Muscle of leg (tissue), 16 donors: ENCODE data around the gene GAD1. TPM values are rescaled to one million over a fixed set of nuclear protein-coding genes. Genes with fewer than 3 reads are reported as not detected.
A peak's percentile ranks its signal among the peaks of the same experiment; 100 is the strongest.

Experiments
- DNase-seq: peaks from one replicate; pipeline ENCODE4 v3.0.0; 2013
- H3K27ac ChIP-seq: one replicate; pipeline ENCODE4 v1.5.1; 2013; ENCODE audit warnings: mild to moderate bottlenecking, low read length, control low read depth
- H3K27me3 ChIP-seq: one replicate; pipeline ENCODE4 v1.6.1; 2013; ENCODE audit warnings: low read length; ENCODE audit not compliant: control insufficient read depth, insufficient read depth
- H3K36me3 ChIP-seq: one replicate; pipeline ENCODE4 v1.6.1; 2013; ENCODE audit warnings: low read length; ENCODE audit not compliant: control insufficient read depth, insufficient read depth
- H3K4me1 ChIP-seq: one replicate; pipeline ENCODE4 v1.6.1; 2013; ENCODE audit warnings: low read length; ENCODE audit not compliant: control insufficient read depth, insufficient read depth
- H3K4me3 ChIP-seq: one replicate; pipeline ENCODE4 v1.5.1; 2013; ENCODE audit warnings: low read length, control low read depth
- H3K9me3 ChIP-seq: replicated peaks from 2 replicates; pipeline ENCODE4 v1.6.1; 2013; ENCODE audit warnings: low read depth, low read length; ENCODE audit not compliant: control insufficient read depth
- whole genome bisulfite sequencing: methylation state at CpG from one replicate; pipeline ENCODE4 v1.1.5; 2013; ENCODE audit warnings: missing lambda C conversion rate; ENCODE audit not compliant: insufficient coverage; 5-methylcytosine and 5-hydroxymethylcytosine counted together
- long read RNA-seq, 11 donors: transcript quantifications; one replicate each; lab custom pipeline, GENCODE V29; 2026
- polyA plus RNA-seq, 8 donors: library from polyadenylated mRNA; unstranded; fragments of 120-200 nt; gene quantifications; one replicate each; pipeline versions ENCODE4 v1.2.1 to v1.2.3, GENCODE V29; 2013; ENCODE audit warnings: inconsistent platforms in 1 of 8, low replicate concordance in 1 of 8; ENCODE audit not compliant: insufficient read length in 8 of 8, insufficient read depth in 1 of 8
- total RNA-seq: library from RNA; stranded (reverse); fragments of 120-200 nt; gene quantifications from one replicate; pipeline ENCODE4 v1.2.4, GENCODE V29; 2013

Gene GAD1
- total RNA-seq (0.35 TPM), polyA plus RNA-seq (1 to 10 TPM in 3 of 8 donors, under 1 TPM in 5; 0.28 to 1.5 (median 0.79) TPM)
- long read RNA-seq, donor 1, result 0 reads
- long read RNA-seq, donor 2, result 0 reads
- long read RNA-seq, donor 3, result 0 reads
- long read RNA-seq, donor 4, result 0 reads
- long read RNA-seq, donor 5, result 0 reads
- long read RNA-seq, donor 6, result 0 reads
- long read RNA-seq, donor 7, result 0 reads
- long read RNA-seq, donor 8, partial matches to known transcripts, result 0 of 1 reads
- long read RNA-seq, donor 8, other reads (novel, unspliced or antisense), result 0 of 1 reads
- long read RNA-seq, donor 9, result 0 reads
- long read RNA-seq, donor 10, result 0 reads
- long read RNA-seq, donor 11, result 0 reads

DNA sequence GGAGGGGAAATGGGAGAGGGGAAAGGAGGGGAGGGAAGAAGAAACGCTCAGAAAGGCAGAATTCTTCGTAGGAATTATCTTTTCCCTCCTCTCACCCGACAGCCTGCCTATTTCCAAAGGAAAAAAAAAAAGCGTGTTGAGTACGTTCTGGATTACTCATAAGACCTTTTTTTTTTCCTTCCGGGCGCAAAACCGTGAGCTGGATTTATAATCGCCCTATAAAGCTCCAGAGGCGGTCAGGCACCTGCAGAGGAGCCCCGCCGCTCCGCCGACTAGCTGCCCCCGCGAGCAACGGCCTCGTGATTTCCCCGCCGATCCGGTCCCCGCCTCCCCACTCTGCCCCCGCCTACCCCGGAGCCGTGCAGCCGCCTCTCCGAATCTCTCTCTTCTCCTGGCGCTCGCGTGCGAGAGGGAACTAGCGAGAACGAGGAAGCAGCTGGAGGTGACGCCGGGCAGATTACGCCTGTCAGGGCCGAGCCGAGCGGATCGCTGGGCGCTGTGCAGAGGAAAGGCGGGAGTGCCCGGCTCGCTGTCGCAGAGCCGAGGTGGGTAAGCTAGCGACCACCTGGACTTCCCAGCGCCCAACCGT is at the start of gene GAD1:
Gene GAD1 (plus strand): TSS at position 384 of the 589 bp plus-strand sequence. CDS start 1,705 bp downstream, outside the sequence.
- Histone ChIP-seq H3K4me1 (peaks cover 47% of the 10 kb centered on the region), H3K9me3 (no peaks in the 10 kb centered on the region), H3K27me3 (peaks cover 87% of the 10 kb centered on the region), H3K4me3 (peak within 1 kb of the TSS; percentile 26), H3K36me3 (no peaks in the 10 kb centered on the region), H3K27ac (no peak within 1 kb of the TSS)
- 0% methylated on average over 41 of the region's 49 CpGs for WGBS
- peak; percentile 59 for DNase-seq

DNA sequence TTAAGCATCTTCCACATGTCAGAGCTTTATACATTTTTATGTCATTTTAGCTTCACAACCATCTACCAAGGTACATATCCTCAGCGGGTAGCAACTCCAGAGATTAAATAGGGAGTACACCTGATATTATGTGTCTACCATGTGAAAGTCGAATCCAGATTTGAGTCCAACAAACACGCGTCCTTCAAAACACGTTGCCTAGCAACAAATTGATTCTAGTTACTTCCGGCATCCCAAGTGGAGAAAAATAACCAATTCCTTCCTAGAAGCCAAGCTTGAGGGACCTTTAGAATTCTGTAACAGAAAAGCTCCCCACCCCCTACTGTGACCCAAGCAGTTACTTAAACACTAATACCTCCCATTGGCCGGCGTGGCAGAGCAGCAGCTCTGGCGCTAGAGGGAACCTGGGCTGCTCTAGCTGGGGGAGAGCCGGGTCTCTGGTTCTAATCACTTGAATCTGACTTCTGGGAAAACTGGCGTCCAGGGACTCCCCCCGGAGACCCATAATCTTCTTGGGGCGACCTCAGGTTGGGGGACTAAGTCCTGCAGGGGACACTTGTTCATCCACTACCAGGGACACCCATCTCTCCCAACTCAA is 46.6 kb upstream of the GAD1 start, which contains the start of gene ERICH2:
Gene ERICH2 (plus strand): TSS at position 371 of the 598 bp plus-strand sequence. CDS start 304 bp downstream, outside the sequence.
- 0% methylated on average over 11 of the region's 13 CpGs for WGBS
- peak; percentile 52 for DNase-seq

DNA sequence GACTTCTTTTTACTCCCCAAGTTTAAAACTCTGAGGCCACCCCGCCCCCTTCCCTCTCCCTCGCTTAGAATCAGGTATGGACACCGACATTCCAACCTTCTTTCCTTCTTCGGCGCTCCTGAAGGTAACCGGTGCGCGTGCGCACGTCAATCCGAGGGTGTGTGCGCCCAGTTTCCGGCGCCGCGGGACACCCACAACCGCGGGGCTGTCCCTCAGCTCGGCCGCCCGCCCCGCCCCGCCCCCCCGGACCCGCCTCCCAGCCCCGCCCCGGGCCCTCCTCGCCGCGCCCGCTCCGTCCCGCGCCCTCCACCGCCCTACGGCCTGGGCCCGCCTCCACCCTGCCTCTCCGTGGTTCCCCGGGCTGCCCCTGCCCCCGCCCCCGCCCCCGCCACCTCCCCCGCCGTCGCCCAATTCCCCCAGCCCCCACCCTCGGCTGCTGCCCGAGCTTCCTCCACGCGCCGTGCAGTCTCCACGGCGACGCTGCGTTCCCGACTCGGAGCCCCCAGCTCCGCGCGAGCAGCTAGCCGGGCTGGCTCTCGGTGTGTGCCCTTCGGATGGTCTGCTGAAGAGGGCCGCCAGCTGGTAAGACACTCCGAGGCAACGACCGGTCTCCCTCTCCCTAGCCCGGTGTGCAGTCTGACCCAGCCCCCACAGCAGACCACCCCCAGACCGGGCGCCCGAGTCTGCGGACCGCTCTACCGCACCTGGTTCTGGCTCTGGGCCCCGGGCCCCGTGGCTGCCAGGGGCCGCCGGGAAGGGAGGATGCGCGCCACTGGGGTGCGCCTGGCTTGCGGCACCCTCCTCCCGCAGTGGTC is 45.9 kb upstream of the GAD1 start:
- Histone ChIP-seq H3K4me3 (peak overlapping the region; percentile 63), H3K27me3 (peaks cover 15% of the 10 kb centered on the region), H3K9me3 (no peaks in the 10 kb centered on the region), H3K27ac (no peak overlapping the region), H3K36me3 (no peaks in the 10 kb centered on the region), H3K4me1 (peaks cover 10% of the 10 kb centered on the region)
- peak; percentile 59 for DNase-seq
- WGBS, result 0% methylated on average over 31 of the region's 82 CpGs

More for the DNA sequence above, 46.6 kb upstream of the GAD1 start, which contains the start of gene ERICH2:
- Histone ChIP-seq H3K9me3 (no peaks in the 10 kb centered on the region), H3K27ac (no peak within 1 kb of the TSS), H3K27me3 (peaks cover 15% of the 10 kb centered on the region), H3K36me3 (no peaks in the 10 kb centered on the region), H3K4me1 (peaks cover 10% of the 10 kb centered on the region), H3K4me3 (peak within 1 kb of the TSS; percentile 63)

DNA sequence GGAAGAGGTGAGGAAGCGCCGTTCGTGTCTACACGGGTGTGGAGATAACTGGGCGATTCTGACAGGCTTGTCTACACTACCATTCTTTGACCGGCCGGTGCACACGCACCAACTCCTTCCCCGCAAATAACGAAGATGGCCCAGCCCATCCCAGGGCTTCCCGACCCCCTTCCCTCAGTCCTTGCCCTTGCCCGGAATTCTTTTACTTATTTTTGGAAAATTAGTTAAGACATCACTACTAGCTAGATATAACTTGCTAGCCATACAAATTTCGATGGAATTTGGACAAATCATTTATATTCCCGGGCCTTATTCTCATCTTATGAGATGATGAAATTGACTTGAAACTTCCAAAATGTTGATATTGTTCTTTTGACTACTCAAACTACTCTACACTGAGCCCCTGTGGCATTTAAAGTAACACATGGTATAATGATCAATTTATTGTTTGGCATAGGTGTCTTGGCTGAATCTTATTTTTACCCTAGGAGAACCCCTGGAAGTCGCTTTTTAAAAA is 45.2 kb upstream of the GAD1 start:
- Histone ChIP-seq H3K9me3 (no peaks in the 10 kb centered on the region), H3K27ac (no peak overlapping the region), H3K4me3 (peak overlapping the region; percentile 46), H3K4me1 (peaks cover 10% of the 10 kb centered on the region), H3K36me3 (no peaks in the 10 kb centered on the region), H3K27me3 (peaks cover 15% of the 10 kb centered on the region)
- no peak for DNase-seq
- WGBS, result 4% methylated on average over 5 of the region's 15 CpGs

DNA sequence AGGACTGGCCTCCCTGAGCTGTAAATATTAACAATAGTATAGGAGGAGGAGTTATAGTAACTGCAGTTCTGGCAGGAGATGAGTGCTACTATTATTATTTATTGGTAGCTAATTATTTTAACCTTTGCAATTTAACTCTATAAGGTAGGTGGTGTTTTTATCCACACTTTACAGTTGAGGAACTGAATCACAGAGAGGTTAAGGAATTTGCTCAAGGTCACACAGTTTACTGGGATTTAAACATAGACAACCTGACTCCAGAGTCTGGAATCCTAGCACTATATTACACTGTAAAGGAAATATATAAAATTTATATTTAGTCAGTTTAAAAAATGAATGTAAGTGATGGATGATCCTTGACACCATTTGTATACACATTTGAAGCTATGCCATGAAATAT is 44.4 kb upstream of the GAD1 start:
- Histone ChIP-seq H3K27me3 (peaks cover 15% of the 10 kb centered on the region), H3K36me3 (no peaks in the 10 kb centered on the region), H3K9me3 (no peaks in the 10 kb centered on the region), H3K27ac (no peak overlapping the region), H3K4me3 (no peak overlapping the region), H3K4me1 (peaks cover 10% of the 10 kb centered on the region)
- no peak for DNase-seq

DNA sequence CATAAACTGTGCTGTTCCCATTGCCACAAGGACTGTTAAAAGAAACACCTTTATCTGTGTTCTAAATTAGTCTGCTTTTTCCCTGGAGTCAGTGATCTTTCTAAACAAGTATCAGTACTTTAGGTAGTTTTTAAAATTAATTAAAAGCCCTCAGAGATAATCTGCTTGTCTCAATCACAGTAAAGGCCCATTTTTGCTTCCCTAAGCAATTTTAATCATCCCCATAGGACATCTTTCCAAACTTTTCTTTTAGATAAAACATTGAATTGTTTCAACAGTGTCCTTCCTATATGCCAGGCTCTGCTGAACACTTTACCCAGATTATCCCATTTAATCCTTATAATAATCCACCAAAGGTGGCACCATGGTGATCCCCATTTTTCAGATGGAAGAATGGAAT is 42.6 kb upstream of the GAD1 start:
- Histone ChIP-seq H3K36me3 (no peaks in the 10 kb centered on the region), H3K4me1 (peaks cover 10% of the 10 kb centered on the region), H3K27me3 (peaks cover 15% of the 10 kb centered on the region), H3K27ac (no peak overlapping the region), H3K4me3 (no peak overlapping the region), H3K9me3 (no peaks in the 10 kb centered on the region)
- no peak for DNase-seq

DNA sequence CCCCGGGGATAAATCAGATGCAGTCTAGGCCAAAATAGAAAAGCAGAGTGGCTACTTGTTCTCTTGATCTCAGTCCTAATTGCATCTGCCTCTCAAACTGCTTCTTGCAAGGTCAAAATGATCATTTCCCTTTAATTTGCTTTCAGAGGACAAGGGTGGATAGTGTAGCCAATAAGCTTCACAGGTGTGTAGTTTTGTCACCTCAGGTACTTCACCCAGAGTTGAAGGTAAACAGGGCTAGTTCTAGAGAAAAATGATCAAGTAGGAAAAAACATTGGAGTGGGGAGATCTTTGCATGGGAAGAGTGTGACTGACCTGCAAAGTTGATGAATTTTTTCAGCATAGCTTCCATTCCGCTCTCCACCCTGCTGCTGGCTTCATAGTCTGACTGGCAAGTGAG is 37.8 kb upstream of the GAD1 start:
- Histone ChIP-seq H3K27me3 (no peaks in the 10 kb centered on the region), H3K9me3 (no peaks in the 10 kb centered on the region), H3K4me3 (no peak overlapping the region), H3K4me1 (no peaks in the 10 kb centered on the region), H3K36me3 (no peaks in the 10 kb centered on the region), H3K27ac (no peak overlapping the region)
- no peak for DNase-seq
- WGBS, result 13% methylated on average over 1 of the region's 2 CpGs

DNA sequence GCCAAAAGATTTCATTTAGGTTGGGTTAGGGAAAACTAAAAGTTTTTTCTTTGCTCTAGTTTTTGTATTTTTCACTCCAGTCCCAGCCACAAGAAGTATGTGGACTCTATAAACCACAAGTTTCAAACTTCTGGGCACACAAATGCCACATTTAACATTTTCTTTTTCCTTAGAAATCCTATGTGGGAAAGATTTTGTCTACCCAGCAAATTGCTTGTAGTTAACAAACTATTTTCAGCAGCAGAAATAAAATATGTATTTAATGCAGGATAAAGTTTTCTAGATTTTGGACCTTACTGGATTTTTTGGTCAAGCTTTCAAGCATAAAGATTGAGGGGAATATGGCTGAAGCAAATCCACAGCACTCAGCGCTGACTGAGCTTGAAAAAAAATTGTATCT is 37.4 kb upstream of the GAD1 start:
- Histone ChIP-seq H3K4me1 (no peaks in the 10 kb centered on the region), H3K4me3 (no peak overlapping the region), H3K27ac (no peak overlapping the region), H3K36me3 (no peaks in the 10 kb centered on the region), H3K27me3 (no peaks in the 10 kb centered on the region), H3K9me3 (no peaks in the 10 kb centered on the region)
- DNase-seq, result no peak
- no CpG with 5 or more reads among the region's 1 CpG for WGBS

DNA sequence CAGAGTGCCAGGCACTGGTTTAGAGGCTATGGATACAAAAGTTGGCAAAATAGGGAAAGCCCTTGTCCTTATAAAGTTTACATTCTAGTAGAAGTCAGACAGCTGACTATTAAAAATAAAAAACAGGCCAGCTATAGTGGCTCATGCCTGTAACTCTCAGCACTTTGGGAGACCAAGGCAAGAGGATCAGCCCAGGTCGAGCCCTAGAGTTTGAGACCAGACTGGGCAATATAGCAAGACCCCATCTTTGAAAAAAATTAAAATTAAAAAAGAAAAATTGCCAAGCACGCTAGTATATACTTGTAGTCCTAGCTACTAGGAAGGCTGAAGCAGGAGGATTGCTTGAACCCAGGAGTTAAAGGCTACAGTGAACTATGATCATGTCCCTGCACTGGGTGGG is 34.0 kb upstream of the GAD1 start:
- H3K4me1 ChIP-seq, result no peaks in the 10 kb centered on the region
- H3K36me3 ChIP-seq, result no peaks in the 10 kb centered on the region
- H3K27ac ChIP-seq, result no peak overlapping the region
- DNase-seq, result no peak
- H3K9me3 ChIP-seq, result no peaks in the 10 kb centered on the region
- H3K4me3 ChIP-seq, result no peak overlapping the region
- no peaks in the 10 kb centered on the region for H3K27me3 ChIP-seq
- WGBS, result no CpG with 5 or more reads among the region's 2 CpGs
